Ovary (tissue), 9 donors: ENCODE data around the gene AGAP2. TPM values are rescaled to one million over a fixed set of nuclear protein-coding genes. Genes with fewer than 3 reads are reported as not detected.

Source experiments
- DNase-seq, 5 donors: peaks; one replicate each; pipeline ENCODE4 v3.0.0-alpha.2; 2019 to 2020
- H3K27ac ChIP-seq, 2 donors: fragments of 200-600 bp; one replicate each; pipeline versions ENCODE4 v1.5.1 to v1.8.0; 2019 to 2022
- H3K27me3 ChIP-seq: fragments of 200-600 bp; one replicate; pipeline ENCODE4 v1.8.0; 2022
- H3K36me3 ChIP-seq: fragments of 200-600 bp; sonication (generic); one replicate; pipeline ENCODE4 v1.5.1; 2019
- H3K4me1 ChIP-seq: one replicate; pipeline ENCODE4 v1.8.1; 2013; ENCODE audit warnings: mild to moderate bottlenecking, moderate library complexity; ENCODE audit not compliant: insufficient read depth
- H3K4me3 ChIP-seq: fragments of 200-600 bp; sonication (generic); one replicate; pipeline ENCODE4 v1.5.1; 2017
- H3K9me3 ChIP-seq, 2 donors: fragments of 200-600 bp in 1 of 2; sonication (generic) in 1 of 2; one replicate each; pipeline versions ENCODE4 v1.5.1 to v1.8.1; 2013 to 2019; ENCODE audit warnings: mild to moderate bottlenecking in 1 of 2, moderate library complexity in 1 of 2
- CTCF ChIP-seq, 3 donors: fragments of 450-650 bp in 2 of 3; fragments of 200-600 bp in 1 of 3; IDR thresholded peaks; one replicate each; pipeline versions ENCODE4 v1.5.1 to v1.8.0; 2016 to 2022; ENCODE audit warnings: antibody characterized with exemption in 3 of 3, mild to moderate bottlenecking in 1 of 3
- EP300 ChIP-seq: sonication (generic); formaldehyde crosslinking; IDR thresholded peaks from one replicate; pipeline ENCODE4 v1.6.1; 2017; ENCODE audit warnings: antibody characterized with exemption
- POLR2A ChIP-seq: fragments of 450-650 bp; IDR thresholded peaks from one replicate; pipeline ENCODE4 v1.6.1; 2017; ENCODE audit warnings: antibody characterized with exemption, mild to moderate bottlenecking, moderate library complexity
- WGBS, 3 donors: extraction: QIAGEN DNeasy Blood & Tissue Kit in 1 of 3; methylation state at CpG; one replicate each; pipeline versions ENCODE4 v1.1.5 to v1.1.7; 2013 to 2017; 5-methylcytosine and 5-hydroxymethylcytosine counted together
- intact Hi-C, 4 donors: fragments of 100-400 bp; cut with DNase I; formaldehyde crosslinking; loops; one replicate each; pipeline versions ENCODE4 v1.11.0 to v1.15.1; 2022 to 2023
- polyA plus RNA-seq, 2 donors: library from polyadenylated mRNA; stranded (reverse); fragments of 200-250 nt in 1 of 2; fragments of 350-450 nt in 1 of 2; fragmentation: Illumina TruSeq in 1 of 2; extraction: RNeasy Lipid Tissue Mini Kit (QIAGEN cat#74804) in 1 of 2; gene quantifications; one replicate each; pipeline ENCODE4 v1.2.3, GENCODE V29; 2013 to 2014
- total RNA-seq, 7 donors: library from RNA; depleted of rRNA in 2 of 7; stranded (reverse); fragments of >200 nt in 2 of 7; fragmentation: NEBNext Ultra II Directional in 3 of 7; extraction: Animal tissue kit (Norgen Biotek cat#: 25700) in 3 of 7; gene quantifications; one replicate each; pipeline versions ENCODE4 v1.1.0 to v1.2.4, GENCODE V29; 2016 to 2023
- donor health status: DM: no; HTN: no; CAD: no; lungs with moderate emphysema.
- donor health status: DM: no; HTN: no; CAD: no.
- donor health status: Bipolar disorder and iron deficiency.
- donor health status: DM: yes; HTN: yes; CAD: no.
- donor health status: DM: no; HTN: no; CAD: no.
- donor health status: DM: yes; HTN: yes; CAD: no.

Gene AGAP2
- total and polyA plus RNA-seq, 9 donors, result 0.33 to 1.3 (median 0.60) TPM

GRCh38 chr12:57764662-57765002 lies 26.1 kb upstream of the AGAP2 start:
- Histone ChIP-seq H3K27me3 (no peaks in the 10 kb centered on the region), H3K27ac (no peak overlapping the region), H3K4me1 (peaks cover 12% of the 10 kb centered on the region), H3K9me3 (no peaks in the 10 kb centered on the region), H3K36me3 (no peaks in the 10 kb centered on the region), H3K4me3 (peak overlapping the region; percentile 6)
- intact Hi-C loops, result no loop called here
- 18 to 19% (median 18%) methylated on average over 17 of the region's 17 CpGs for WGBS, 3 donors
- TF ChIP-seq CTCF (IDR thresholded peaks at IDR 0.05), result no peak
- no peak for TF ChIP-seq POLR2A
- no peak for TF ChIP-seq EP300
- DNase-seq, result no peak

GRCh38 chr12:57763881-57764661 lies 25.5 kb upstream of the AGAP2 start:
- 77 to 78% (median 77%) methylated on average over 6 of the region's 6 CpGs for WGBS, 3 donors
- Histone ChIP-seq H3K4me3 (no peak overlapping the region), H3K4me1 (peaks cover 12% of the 10 kb centered on the region), H3K9me3 (no peaks in the 10 kb centered on the region), H3K27ac (no peak overlapping the region), H3K27me3 (no peaks in the 10 kb centered on the region), H3K36me3 (no peaks in the 10 kb centered on the region)
- no peak for DNase-seq
- intact Hi-C loops, result no loop called here
- no peak for TF ChIP-seq CTCF (IDR thresholded peaks at IDR 0.05)
- TF ChIP-seq EP300, result no peak
- TF ChIP-seq POLR2A, result no peak

- H3K4me1 ChIP-seq, result peaks cover 12% of the 10 kb centered on the region
- no peak overlapping the region for H3K4me3 ChIP-seq
- intact Hi-C loops, result no loop called here
- H3K9me3 ChIP-seq, result peaks cover 0 to 10% of the 10 kb centered on the region in 2 donors
- no peaks in the 10 kb centered on the region for H3K36me3 ChIP-seq
- no peaks in the 10 kb centered on the region for H3K27me3 ChIP-seq
- WGBS, 3 donors, result 83 to 90% (median 88%) methylated on average over 2 of the region's 2 CpGs
- H3K27ac ChIP-seq, result no peak overlapping the region
- no peak for DNase-seq
- no peak for TF ChIP-seq POLR2A
Observed at GRCh38 chr12:57762463-57762862, 23.9 kb upstream of the AGAP2 start.

GRCh38 chr12:57761391-57761998 lies 23.0 kb upstream of the AGAP2 start:
- DNase-seq, result no peak
- no peak for TF ChIP-seq EP300
- no peak for TF ChIP-seq CTCF (IDR thresholded peaks at IDR 0.05)
- no peak for TF ChIP-seq POLR2A
- peaks cover 7% of the 10 kb centered on the region for H3K4me1 ChIP-seq
- H3K27me3 ChIP-seq, result no peaks in the 10 kb centered on the region
- intact Hi-C loops, result no loop called here
- 80 to 85% (median 83%) methylated on average over 4 of the region's 4 CpGs for WGBS, 3 donors
- H3K27ac ChIP-seq, result no peak overlapping the region
- no peaks in the 10 kb centered on the region for H3K36me3 ChIP-seq
- H3K9me3 ChIP-seq, result peaks cover 0 to 10% of the 10 kb centered on the region in 2 donors
- H3K4me3 ChIP-seq, result no peak overlapping the region

- WGBS, 3 donors, result 85 to 90% (median 89%) methylated on average over 3 of the region's 3 CpGs
- no peak for TF ChIP-seq POLR2A
- Histone ChIP-seq H3K27ac (no peak overlapping the region), H3K36me3 (no peaks in the 10 kb centered on the region), H3K9me3 (peaks cover 0 to 10% of the 10 kb centered on the region in 2 donors), H3K4me3 (no peak overlapping the region), H3K27me3 (no peaks in the 10 kb centered on the region), H3K4me1 (peaks cover 8% of the 10 kb centered on the region)
- intact Hi-C loops, result no loop called here
- DNase-seq, result no peak
Observed at GRCh38 chr12:57760347-57760982, 21.9 kb upstream of the AGAP2 start.
